ENCODE measurements around the gene FGFR3. TPM values are rescaled to one million over a fixed set of nuclear protein-coding genes. Genes with fewer than 3 reads are reported as not detected.
A peak's percentile ranks its signal among the peaks of the same experiment; 100 is the strongest.

The FGFR3 gene
- total and polyA plus RNA-seq, 2 donors, result 3.8 to 13.2 TPM

DNA sequence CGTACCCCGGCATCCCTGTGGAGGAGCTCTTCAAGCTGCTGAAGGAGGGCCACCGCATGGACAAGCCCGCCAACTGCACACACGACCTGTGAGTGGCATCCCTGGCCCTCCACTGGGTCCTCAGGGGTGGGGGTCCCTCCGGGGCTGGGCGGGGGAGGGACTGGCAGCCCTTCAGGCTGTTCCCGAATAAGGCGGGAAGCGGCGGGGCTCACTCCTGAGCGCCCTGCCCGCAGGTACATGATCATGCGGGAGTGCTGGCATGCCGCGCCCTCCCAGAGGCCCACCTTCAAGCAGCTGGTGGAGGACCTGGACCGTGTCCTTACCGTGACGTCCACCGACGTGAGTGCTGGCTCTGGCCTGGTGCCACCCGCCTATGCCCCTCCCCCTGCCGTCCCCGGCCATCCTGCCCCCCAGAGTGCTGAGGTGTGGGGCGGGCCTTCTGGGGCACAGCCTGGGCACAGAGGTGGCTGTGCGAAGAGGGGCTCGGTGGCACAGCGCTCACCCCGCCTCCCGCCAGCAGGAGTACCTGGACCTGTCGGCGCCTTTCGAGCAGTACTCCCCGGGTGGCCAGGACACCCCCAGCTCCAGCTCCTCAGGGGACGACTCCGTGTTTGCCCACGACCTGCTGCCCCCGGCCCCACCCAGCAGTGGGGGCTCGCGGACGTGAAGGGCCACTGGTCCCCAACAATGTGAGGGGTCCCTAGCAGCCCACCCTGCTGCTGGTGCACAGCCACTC lies 13.7 kb downstream of the FGFR3 start:
- peaks cover 19 to 21% of the 10 kb centered on the region in 2 donors for H3K36me3 ChIP-seq (ENCODE audit: control insufficient read depth in 2 of 2, insufficient read depth in 2 of 2, low read length in 1 of 2)
- no peak overlapping the region for H3K27ac ChIP-seq (ENCODE audit: low read depth in 1 of 2, low read length in 1 of 2)
- H3K4me3 ChIP-seq (ENCODE audit: low read length in 2 of 2), result no peak overlapping the region
- DNase-seq (ENCODE audit: low read depth in 6 of 9, low spot score in 9 of 9), result no peak
- peaks cover 0 to 21% of the 10 kb centered on the region in 2 donors for H3K4me1 ChIP-seq (ENCODE audit: control insufficient read depth in 2 of 2, insufficient read depth in 2 of 2, low read length in 2 of 2)
- 96% methylated on average over 41 of the region's 41 CpGs for WGBS
- H3K9me3 ChIP-seq (ENCODE audit: control insufficient read depth in 2 of 2, insufficient read depth in 1 of 2, low read length in 1 of 2), result no peaks in the 10 kb centered on the region
- H3K27me3 ChIP-seq (ENCODE audit: control insufficient read depth in 2 of 2, insufficient read depth in 1 of 2, low read length in 1 of 2), result no peaks in the 10 kb centered on the region

DNA sequence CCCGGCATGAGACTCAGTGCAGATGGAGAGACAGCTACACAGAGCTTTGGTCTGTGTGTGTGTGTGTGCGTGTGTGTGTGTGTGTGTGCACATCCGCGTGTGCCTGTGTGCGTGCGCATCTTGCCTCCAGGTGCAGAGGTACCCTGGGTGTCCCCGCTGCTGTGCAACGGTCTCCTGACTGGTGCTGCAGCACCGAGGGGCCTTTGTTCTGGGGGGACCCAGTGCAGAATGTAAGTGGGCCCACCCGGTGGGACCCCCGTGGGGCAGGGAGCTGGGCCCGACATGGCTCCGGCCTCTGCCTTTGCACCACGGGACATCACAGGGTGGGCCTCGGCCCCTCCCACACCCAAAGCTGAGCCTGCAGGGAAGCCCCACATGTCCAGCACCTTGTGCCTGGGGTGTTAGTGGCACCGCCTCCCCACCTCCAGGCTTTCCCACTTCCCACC lies 14.3 kb downstream of the FGFR3 start:
- 78% methylated on average over 16 of the region's 16 CpGs for WGBS

DNA sequence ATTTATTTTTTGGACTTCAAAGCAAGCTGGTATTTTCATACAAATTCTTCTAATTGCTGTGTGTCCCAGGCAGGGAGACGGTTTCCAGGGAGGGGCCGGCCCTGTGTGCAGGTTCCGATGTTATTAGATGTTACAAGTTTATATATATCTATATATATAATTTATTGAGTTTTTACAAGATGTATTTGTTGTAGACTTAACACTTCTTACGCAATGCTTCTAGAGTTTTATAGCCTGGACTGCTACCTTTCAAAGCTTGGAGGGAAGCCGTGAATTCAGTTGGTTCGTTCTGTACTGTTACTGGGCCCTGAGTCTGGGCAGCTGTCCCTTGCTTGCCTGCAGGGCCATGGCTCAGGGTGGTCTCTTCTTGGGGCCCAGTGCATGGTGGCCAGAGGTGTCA lies 15.3 kb downstream of the FGFR3 start:
- Histone ChIP-seq H3K4me3 (ENCODE audit: low read length in 2 of 2) (no peak overlapping the region), H3K4me1 (ENCODE audit: control insufficient read depth in 2 of 2, insufficient read depth in 2 of 2, low read length in 2 of 2) (peaks cover 0 to 21% of the 10 kb centered on the region in 2 donors), H3K36me3 (ENCODE audit: control insufficient read depth in 2 of 2, insufficient read depth in 2 of 2, low read length in 1 of 2) (peaks cover 30 to 33% of the 10 kb centered on the region in 2 donors), H3K9me3 (ENCODE audit: control insufficient read depth in 2 of 2, insufficient read depth in 1 of 2, low read length in 1 of 2) (no peaks in the 10 kb centered on the region), H3K27ac (ENCODE audit: low read depth in 1 of 2, low read length in 1 of 2) (no peak overlapping the region), H3K27me3 (ENCODE audit: control insufficient read depth in 2 of 2, insufficient read depth in 1 of 2, low read length in 1 of 2) (no peaks in the 10 kb centered on the region)
- 96% methylated on average over 6 of the region's 6 CpGs for WGBS
- no peak for DNase-seq (ENCODE audit: low read depth in 6 of 9, low spot score in 9 of 9)

More for the DNA sequence above, 14.3 kb downstream of the FGFR3 start:
- peaks cover 19 to 22% of the 10 kb centered on the region in 2 donors for H3K36me3 ChIP-seq (ENCODE audit: control insufficient read depth in 2 of 2, insufficient read depth in 2 of 2, low read length in 1 of 2)
- H3K27ac ChIP-seq (ENCODE audit: low read depth in 1 of 2, low read length in 1 of 2), result peak overlapping the region; percentile 26 to 40
- peak in 6 of 9 donors; percentile 46 to 81 (median 60) for DNase-seq (ENCODE audit: low read depth in 6 of 9, low spot score in 9 of 9)
- H3K9me3 ChIP-seq (ENCODE audit: control insufficient read depth in 2 of 2, insufficient read depth in 1 of 2, low read length in 1 of 2), result no peaks in the 10 kb centered on the region
- H3K4me1 ChIP-seq (ENCODE audit: control insufficient read depth in 2 of 2, insufficient read depth in 2 of 2, low read length in 2 of 2), result peaks cover 0 to 21% of the 10 kb centered on the region in 2 donors
- H3K4me3 ChIP-seq (ENCODE audit: low read length in 2 of 2), result no peak overlapping the region
- no peaks in the 10 kb centered on the region for H3K27me3 ChIP-seq (ENCODE audit: control insufficient read depth in 2 of 2, insufficient read depth in 1 of 2, low read length in 1 of 2)

DNA sequence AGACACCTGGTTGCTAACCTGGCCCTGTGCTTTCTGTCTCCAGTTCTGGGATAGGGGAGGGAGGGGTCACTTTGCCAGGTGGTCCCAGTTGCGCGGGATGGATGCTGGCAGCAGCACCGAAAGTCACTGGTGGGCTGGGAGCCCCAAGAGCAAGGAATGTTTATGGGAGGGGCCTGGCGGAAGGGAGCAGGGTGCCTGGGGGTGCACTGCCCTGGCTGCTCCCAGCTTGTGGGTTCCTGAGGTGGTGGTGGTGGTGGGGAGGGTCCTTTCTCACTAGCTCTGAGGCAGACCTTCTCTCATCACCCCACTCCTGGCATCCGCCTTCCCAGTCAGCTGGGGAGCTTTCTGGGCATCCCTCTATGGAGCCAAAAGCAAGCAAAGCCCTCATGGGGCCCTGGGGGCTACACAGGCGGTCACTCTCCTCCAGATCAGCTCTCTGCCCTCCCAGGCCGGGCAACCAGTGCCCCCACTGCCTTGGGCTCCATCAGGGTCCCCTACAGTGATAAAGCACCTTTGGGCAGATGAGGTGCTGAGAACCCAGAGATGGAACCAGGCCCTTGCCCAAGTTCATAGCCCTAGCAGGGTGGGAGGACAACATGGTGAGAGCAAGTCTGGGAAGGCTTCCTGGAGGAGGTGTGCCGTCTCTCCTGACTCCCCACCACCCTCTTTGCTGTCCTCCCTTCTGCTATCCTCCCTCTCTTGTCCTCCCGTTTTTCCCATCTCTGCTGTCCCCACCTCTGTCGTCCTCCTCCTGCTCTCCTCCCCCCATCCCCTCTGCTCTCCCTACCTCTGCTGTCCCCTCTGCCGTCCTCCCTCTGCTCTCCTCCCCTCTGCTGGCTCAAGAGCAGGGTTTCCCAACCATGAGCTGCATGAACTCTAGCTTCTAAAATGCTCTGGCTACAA lies 16.0 kb downstream of the FGFR3 start:
- H3K27ac ChIP-seq (ENCODE audit: low read depth in 1 of 2, low read length in 1 of 2), result peak overlapping the region in 1 of 2 donors; percentile 55
- H3K4me3 ChIP-seq (ENCODE audit: low read length in 2 of 2), result no peak overlapping the region
- H3K9me3 ChIP-seq (ENCODE audit: control insufficient read depth in 2 of 2, insufficient read depth in 1 of 2, low read length in 1 of 2), result no peaks in the 10 kb centered on the region
- DNase-seq (ENCODE audit: low read depth in 6 of 9, low spot score in 9 of 9), result no peak
- 97% methylated on average over 11 of the region's 11 CpGs for WGBS
- H3K27me3 ChIP-seq (ENCODE audit: control insufficient read depth in 2 of 2, insufficient read depth in 1 of 2, low read length in 1 of 2), result no peaks in the 10 kb centered on the region
- peaks cover 37 to 40% of the 10 kb centered on the region in 2 donors for H3K36me3 ChIP-seq (ENCODE audit: control insufficient read depth in 2 of 2, insufficient read depth in 2 of 2, low read length in 1 of 2)
- peaks cover 0 to 21% of the 10 kb centered on the region in 2 donors for H3K4me1 ChIP-seq (ENCODE audit: control insufficient read depth in 2 of 2, insufficient read depth in 2 of 2, low read length in 2 of 2)

DNA sequence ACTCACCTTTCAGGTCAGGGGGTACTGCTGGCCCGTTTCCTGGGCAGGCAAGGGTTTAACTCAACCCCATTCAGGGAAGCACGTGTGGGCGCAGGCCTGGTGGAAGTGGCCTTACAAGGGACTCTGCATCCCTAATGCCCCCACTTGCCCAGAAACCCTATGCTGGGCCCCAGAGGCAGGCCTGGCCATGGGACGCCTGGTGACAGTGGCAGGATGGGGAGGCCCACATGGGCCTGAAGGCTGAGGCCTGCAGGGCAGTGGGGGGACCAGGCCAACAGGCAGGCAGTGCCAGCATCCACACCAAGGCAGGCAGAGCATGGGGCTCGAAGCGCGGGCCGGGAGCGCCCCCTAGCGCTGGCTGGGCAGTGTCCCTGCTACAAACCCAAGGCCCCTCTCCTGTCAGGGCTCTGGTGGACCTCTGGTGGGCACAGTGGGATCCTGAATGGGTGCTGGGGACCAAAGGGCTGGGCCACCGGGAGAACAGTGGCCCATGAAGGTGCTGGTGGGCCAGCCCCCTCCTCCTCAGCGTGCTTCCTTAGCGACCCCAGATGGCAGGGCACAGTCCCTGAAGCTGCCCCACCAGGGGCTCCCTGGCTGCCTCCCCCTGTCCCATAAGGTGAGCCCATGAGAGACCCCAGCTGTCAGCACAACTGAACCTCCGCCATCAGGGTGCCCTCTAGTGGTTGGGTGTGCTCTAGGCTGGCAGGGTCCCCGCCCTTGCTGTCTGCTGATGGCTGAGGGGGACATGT lies 16.8 kb downstream of the FGFR3 start:
- DNase-seq (ENCODE audit: low read depth in 6 of 9, low spot score in 9 of 9), result peak in 4 of 9 donors; percentile 71 to 84 (median 76)
- peaks cover 0 to 21% of the 10 kb centered on the region in 2 donors for H3K4me1 ChIP-seq (ENCODE audit: control insufficient read depth in 2 of 2, insufficient read depth in 2 of 2, low read length in 2 of 2)
- no peaks in the 10 kb centered on the region for H3K27me3 ChIP-seq (ENCODE audit: control insufficient read depth in 2 of 2, insufficient read depth in 1 of 2, low read length in 1 of 2)
- no peak overlapping the region for H3K4me3 ChIP-seq (ENCODE audit: low read length in 2 of 2)
- peaks cover 45 to 48% of the 10 kb centered on the region in 2 donors for H3K36me3 ChIP-seq (ENCODE audit: control insufficient read depth in 2 of 2, insufficient read depth in 2 of 2, low read length in 1 of 2)
- 47% methylated on average over 15 of the region's 15 CpGs for WGBS
- H3K9me3 ChIP-seq (ENCODE audit: control insufficient read depth in 2 of 2, insufficient read depth in 1 of 2, low read length in 1 of 2), result no peaks in the 10 kb centered on the region
- peak overlapping the region in 1 of 2 donors; percentile 55 for H3K27ac ChIP-seq (ENCODE audit: low read depth in 1 of 2, low read length in 1 of 2)

DNA sequence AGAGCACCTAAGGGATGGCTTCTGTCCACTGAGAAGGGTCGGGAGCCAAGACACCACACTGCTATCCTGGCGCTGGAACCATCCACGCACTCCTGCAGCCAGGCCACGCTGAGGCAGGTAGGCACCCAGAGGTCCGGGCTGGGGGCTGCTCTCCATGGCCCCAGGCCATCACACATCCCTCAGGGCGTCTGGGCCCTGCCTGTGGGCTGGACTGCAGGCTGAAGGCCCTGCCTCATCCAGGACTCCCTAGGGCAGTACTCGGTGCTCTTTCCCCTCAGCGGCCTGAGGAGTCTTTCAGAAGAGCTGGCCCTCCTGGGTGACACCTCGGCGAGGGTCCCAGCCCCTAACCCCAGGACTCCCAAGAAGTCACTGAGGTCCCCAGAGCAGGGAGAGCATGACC lies 17.7 kb downstream of the FGFR3 start:
- Histone ChIP-seq H3K27ac (ENCODE audit: low read depth in 1 of 2, low read length in 1 of 2) (no peak overlapping the region), H3K27me3 (ENCODE audit: control insufficient read depth in 2 of 2, insufficient read depth in 1 of 2, low read length in 1 of 2) (no peaks in the 10 kb centered on the region), H3K36me3 (ENCODE audit: control insufficient read depth in 2 of 2, insufficient read depth in 2 of 2, low read length in 1 of 2) (peaks cover 53 to 56% of the 10 kb centered on the region in 2 donors), H3K4me3 (ENCODE audit: low read length in 2 of 2) (no peak overlapping the region), H3K9me3 (ENCODE audit: control insufficient read depth in 2 of 2, insufficient read depth in 1 of 2, low read length in 1 of 2) (no peaks in the 10 kb centered on the region), H3K4me1 (ENCODE audit: control insufficient read depth in 2 of 2, insufficient read depth in 2 of 2, low read length in 2 of 2) (peaks cover 0 to 26% of the 10 kb centered on the region in 2 donors)
- DNase-seq (ENCODE audit: low read depth in 6 of 9, low spot score in 9 of 9), result no peak
- 97% methylated on average over 10 of the region's 10 CpGs for WGBS

DNA sequence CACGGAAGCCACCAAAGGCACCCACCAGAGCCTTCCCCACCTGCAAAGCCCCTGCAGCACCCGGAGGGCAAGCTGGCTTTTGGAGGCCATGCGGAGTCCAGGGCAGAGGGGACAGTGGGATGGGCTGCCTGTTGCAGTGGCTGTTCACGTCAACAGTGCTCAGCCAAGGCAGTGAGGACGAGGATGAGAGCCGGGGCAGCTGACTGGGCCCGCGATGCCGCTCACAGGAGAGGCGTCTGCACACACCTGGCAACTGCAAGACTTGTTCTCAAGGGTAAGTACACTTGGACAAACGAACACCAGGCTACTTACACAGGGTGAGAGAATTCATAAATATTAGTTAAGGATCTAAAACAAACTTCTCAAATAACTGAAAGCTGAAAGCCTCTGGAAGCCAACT lies 19.6 kb downstream of the FGFR3 start:
- H3K27me3 ChIP-seq (ENCODE audit: control insufficient read depth in 2 of 2, insufficient read depth in 1 of 2, low read length in 1 of 2), result no peaks in the 10 kb centered on the region
- peaks cover 0 to 25% of the 10 kb centered on the region in 2 donors for H3K4me1 ChIP-seq (ENCODE audit: control insufficient read depth in 2 of 2, insufficient read depth in 2 of 2, low read length in 2 of 2)
- H3K9me3 ChIP-seq (ENCODE audit: control insufficient read depth in 2 of 2, insufficient read depth in 1 of 2, low read length in 1 of 2), result no peaks in the 10 kb centered on the region
- H3K36me3 ChIP-seq (ENCODE audit: control insufficient read depth in 2 of 2, insufficient read depth in 2 of 2, low read length in 1 of 2), result peaks cover 67 to 76% of the 10 kb centered on the region in 2 donors
- no peak overlapping the region for H3K4me3 ChIP-seq (ENCODE audit: low read length in 2 of 2)
- 94% methylated on average over 11 of the region's 11 CpGs for WGBS
- H3K27ac ChIP-seq (ENCODE audit: low read depth in 1 of 2, low read length in 1 of 2), result peak overlapping the region; percentile 18 to 30
- DNase-seq (ENCODE audit: low read depth in 6 of 9, low spot score in 9 of 9), result no peak

DNA sequence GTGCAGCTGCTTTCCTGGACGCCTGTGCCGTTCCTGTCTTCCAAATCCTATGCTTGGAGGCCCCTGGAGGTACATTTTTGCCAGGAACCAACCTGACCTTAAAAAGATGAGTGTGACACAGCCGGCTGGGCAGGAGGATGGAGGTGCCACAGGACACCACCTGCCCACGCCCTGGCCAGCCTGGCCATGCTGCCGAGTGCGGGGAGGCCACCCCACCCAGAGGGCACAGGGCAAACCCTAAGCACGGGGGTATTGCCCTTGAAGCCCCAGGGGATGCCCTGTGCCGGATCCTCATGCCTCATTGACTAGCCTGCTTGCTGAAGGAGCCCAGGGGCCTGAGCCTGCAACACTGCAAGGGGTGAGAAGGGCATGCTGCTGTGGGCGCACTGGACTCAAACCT lies 20.1 kb downstream of the FGFR3 start:
- Histone ChIP-seq H3K27me3 (ENCODE audit: control insufficient read depth in 2 of 2, insufficient read depth in 1 of 2, low read length in 1 of 2) (no peaks in the 10 kb centered on the region), H3K4me3 (ENCODE audit: low read length in 2 of 2) (no peak overlapping the region), H3K9me3 (ENCODE audit: control insufficient read depth in 2 of 2, insufficient read depth in 1 of 2, low read length in 1 of 2) (no peaks in the 10 kb centered on the region), H3K36me3 (ENCODE audit: control insufficient read depth in 2 of 2, insufficient read depth in 2 of 2, low read length in 1 of 2) (peaks cover 72 to 81% of the 10 kb centered on the region in 2 donors), H3K4me1 (ENCODE audit: control insufficient read depth in 2 of 2, insufficient read depth in 2 of 2, low read length in 2 of 2) (peaks cover 0 to 25% of the 10 kb centered on the region in 2 donors), H3K27ac (ENCODE audit: low read depth in 1 of 2, low read length in 1 of 2) (peak overlapping the region in 1 of 2 donors; percentile 41)
- 95% methylated on average over 9 of the region's 9 CpGs for WGBS
- DNase-seq (ENCODE audit: low read depth in 6 of 9, low spot score in 9 of 9), result no peak
